ENCODE results near the gene VPS35L. TPM values are rescaled to one million over a fixed set of nuclear protein-coding genes. Genes with fewer than 3 reads are reported as not detected.
"Not testable (repeated sequence)": the region's sequence is repeated elsewhere in the genome, so short reads cannot be mapped to it uniquely, and the experiment has no call there.

Gene VPS35L
- total RNA-seq, 1 donor from 2014 or later, result 61.4 TPM

GRCh38 chr16:19677402-19677801 is 121.9 kb downstream of the VPS35L start:
- intact Hi-C loops (cut with DNase I), result no loop called here
- ATAC-seq, result no peak
- DNase-seq (ENCODE audit: low spot score), result no peak

GRCh38 chr16:19678804-19679203 is 123.3 kb downstream of the VPS35L start:
- intact Hi-C loops (cut with DNase I), result no loop called here

DNA sequence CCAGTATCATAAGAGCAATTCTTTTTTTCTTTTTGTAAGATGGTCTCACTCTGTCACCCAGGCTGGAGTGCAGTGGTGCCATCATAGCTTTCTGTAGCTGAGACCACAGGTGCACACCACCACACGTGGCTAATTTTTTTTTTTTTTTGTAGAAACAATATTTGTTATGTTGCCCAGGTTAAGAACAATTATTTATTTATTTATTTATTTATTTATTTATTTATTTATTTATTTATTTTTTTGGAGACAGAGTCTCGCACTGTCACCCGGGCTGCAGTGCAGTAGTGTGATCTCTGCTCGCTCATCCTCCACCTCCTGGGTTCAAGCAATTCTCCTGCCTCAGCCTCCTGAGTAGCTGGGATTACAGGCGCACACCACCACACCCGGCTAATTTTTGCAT is 123.8 kb downstream of the VPS35L start:
- intact Hi-C loops (cut with DNase I); DNase-seq (ENCODE audit: low spot score); ATAC-seq: not testable (repeated sequence)

More at GRCh38 chr16:19678804-19679203, 123.3 kb downstream of the VPS35L start:
- no peak for DNase-seq (ENCODE audit: low spot score)
- ATAC-seq, result no peak

DNA sequence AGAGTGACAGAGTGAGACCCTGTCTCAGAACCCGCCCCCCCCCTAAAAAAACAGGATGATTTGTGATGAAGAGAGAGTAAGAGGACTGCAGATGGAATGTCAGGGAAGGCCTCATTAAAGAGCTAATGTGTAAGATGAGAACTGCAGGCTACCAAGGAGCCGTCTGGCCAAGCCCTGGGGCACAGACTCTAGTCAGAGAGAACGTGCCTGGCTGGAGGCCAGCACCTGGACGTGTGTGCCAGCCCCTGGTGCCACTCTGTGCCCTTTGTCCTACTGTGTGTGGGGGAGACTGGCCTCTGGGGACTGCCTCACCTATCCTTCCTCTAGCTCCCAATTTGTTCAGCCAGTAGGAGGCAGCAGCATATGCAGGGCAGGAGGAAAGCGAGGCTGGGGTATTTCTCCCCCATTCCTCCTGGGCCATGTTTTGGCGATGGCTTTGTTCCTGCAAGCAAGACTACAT is 125.4 kb downstream of the VPS35L start:
- ATAC-seq (no peak), DNase-seq (ENCODE audit: low spot score) (no peak)
- intact Hi-C loops (cut with DNase I), result no loop called here

DNA sequence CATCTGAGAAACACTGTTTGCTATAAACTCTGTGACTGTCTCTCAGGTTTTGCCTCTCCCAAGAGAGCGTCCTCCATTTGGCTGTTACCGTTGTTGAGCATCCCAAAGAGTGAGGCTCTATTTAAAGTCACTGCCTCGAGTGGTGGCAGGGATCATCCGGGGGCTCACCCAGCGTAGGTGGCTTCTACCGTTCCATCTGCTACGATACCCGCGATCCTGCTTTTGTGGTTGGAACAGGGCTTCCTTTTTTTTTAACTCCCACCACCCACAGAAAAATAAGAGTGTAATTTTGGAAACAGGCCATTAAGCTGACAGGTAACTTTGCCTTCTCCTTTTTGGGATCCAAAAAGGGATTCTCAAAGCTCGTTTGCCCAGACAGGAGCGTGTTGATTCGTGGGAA is 126.1 kb downstream of the VPS35L start:
- intact Hi-C loops (cut with DNase I), result no loop called here
- ATAC-seq (no peak), DNase-seq (ENCODE audit: low spot score) (no peak)

DNA sequence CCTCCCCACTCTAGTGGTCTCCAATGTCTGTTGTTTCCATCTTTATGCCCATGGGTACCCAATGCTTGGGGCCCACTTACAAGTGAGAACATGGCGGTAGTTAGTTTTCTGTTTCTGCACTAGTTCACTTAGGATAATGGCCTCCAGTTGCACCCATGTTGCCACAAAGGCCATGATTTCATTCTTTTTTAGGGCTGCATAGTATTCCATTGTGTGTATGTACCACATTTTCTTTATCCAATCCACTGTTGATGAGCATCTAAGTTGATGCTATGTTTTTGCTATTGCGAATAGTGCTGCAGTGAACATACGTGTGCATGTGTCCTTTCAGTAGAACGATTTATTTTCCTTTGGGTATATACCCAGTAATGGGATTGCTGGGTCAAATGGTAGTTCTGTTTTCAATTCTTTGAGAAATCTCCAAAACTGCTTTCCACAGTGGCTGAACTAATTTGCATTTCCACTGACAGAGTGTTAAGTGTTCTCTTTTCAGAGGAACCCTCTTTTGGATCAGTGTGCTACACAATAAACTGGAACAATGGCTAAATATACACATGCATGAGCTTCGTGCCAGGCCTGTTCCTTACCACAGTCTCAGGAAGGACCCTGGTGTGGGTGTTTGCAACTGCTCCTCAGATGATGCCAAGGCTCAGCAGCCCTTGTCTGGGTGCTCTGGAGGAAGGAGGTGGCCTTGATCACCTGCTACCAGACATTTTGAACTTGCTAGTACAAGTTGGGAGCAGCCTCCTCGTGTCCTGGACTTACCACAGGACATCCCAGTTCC is 128.1 kb downstream of the VPS35L start:
- intact Hi-C loops (cut with DNase I), result no loop called here
- no peak for ATAC-seq
- no peak for DNase-seq (ENCODE audit: low spot score)

GRCh38 chr16:19685176-19685575 is 129.7 kb downstream of the VPS35L start:
- intact Hi-C loops (cut with DNase I), result no loop called here
- DNase-seq (ENCODE audit: low spot score), result no peak
- no peak for ATAC-seq

- ATAC-seq (no peak), DNase-seq (ENCODE audit: low spot score) (no peak)
- intact Hi-C loops (cut with DNase I), result no loop called here
Observed at GRCh38 chr16:19687279-19687678, 131.8 kb downstream of the VPS35L start.

GRCh38 chr16:19688396-19689024 is 133.0 kb downstream of the VPS35L start:
- DNase-seq (ENCODE audit: low spot score) (no peak), ATAC-seq (peak; percentile 78)
- intact Hi-C loops (cut with DNase I), result no loop called here

DNA sequence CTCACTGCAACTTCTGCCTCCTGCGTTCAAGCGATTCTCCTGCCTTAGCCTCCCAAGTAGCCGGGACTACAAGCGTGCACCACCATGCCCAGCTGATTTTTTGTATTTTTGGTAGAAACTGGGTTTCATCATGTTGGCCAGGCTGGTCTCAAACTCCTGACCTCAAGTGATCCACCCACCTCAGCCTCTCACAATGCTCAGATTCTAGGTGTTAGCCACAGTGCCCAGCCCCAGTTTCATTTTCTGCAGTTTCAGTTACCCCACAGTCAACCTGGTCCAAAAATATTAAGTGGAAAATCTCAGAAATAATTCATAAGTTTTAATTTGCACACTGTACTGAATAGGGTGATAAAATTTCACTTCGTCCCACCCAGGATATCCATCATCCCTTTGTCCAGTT is 133.8 kb downstream of the VPS35L start:
- ATAC-seq (no peak), DNase-seq (ENCODE audit: low spot score) (no peak)
- intact Hi-C loops (cut with DNase I), result no loop called here

GRCh38 chr16:19690196-19690595 is 134.7 kb downstream of the VPS35L start:
- ATAC-seq, result peak; percentile 53
- no peak for DNase-seq (ENCODE audit: low spot score)
- intact Hi-C loops (cut with DNase I), result no loop called here

DNA sequence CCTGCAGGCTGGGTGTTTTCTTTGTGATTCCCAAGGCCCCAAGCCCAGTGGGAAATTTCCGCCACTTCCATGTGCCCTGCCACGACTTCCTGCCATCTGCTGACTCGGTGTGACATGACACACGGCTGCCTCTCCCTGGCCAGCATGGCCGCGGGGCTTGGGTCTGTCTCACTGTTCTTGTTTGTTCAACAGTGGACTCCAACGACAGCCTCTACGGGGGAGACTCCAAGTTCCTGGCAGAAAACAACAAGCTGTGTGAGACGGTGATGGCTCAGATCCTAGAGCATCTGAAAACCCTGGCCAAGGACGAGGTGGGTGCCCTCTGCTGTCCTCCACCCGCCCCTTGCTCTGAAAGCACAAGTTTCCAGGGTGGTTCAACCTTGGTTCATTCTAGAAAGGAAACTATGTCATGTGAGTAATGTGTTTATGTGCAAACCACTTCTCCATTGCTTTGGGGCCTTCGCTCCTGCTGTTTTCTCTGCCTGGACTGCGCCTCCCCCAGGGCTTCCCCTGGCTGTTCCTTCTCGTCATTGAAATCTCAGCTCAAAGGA is 135.7 kb downstream of the VPS35L start:
- peak; percentile 66 for ATAC-seq
- intact Hi-C loops (cut with DNase I), result no loop called here
- DNase-seq (ENCODE audit: low spot score), result no peak

DNA sequence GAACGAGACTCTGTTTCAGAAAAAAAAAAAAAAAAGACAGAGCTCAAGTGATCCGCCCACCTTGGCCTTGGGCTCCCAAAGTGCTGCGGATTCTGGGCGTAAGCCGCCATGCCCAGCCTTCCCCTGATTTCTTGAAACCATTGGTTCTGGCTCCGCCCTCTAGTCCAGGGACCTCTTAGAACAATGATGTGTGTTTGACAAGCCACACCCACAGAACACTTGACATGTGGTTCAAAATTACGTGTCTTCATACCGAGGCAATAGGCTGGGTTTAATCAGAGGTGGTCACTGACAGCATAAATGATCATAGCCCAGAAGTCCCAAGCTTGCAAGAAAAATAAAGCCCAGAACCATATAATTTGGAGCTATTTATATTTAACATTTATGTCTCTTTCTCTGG is 139.5 kb downstream of the VPS35L start:
- ATAC-seq, result no peak
- intact Hi-C loops (cut with DNase I), result no loop called here
- DNase-seq (ENCODE audit: low spot score), result no peak

GRCh38 chr16:19696328-19696727 is 140.8 kb downstream of the VPS35L start:
- DNase-seq (ENCODE audit: low spot score), result peak; percentile 89
- ATAC-seq, result peak; percentile 74
- intact Hi-C loops (cut with DNase I), result no loop called here

- intact Hi-C loops (cut with DNase I), result no loop called here
- ATAC-seq (no peak), DNase-seq (ENCODE audit: low spot score) (no peak)
Observed at GRCh38 chr16:19696961-19697360, 141.5 kb downstream of the VPS35L start.

GRCh38 chr16:19697756-19698318 is 142.3 kb downstream of the VPS35L start:
- no peak for ATAC-seq
- intact Hi-C loops (cut with DNase I), result no loop called here
- no peak for DNase-seq (ENCODE audit: low spot score)

GRCh38 chr16:19698480-19699465 is 143.3 kb downstream of the VPS35L start:
- peak; percentile 74 for ATAC-seq
- DNase-seq (ENCODE audit: low spot score), result no peak
- intact Hi-C loops (cut with DNase I), result no loop called here

GRCh38 chr16:19699472-19699871 is 144.0 kb downstream of the VPS35L start:
- ATAC-seq (no peak), DNase-seq (ENCODE audit: low spot score) (no peak)
- intact Hi-C loops (cut with DNase I), result no loop called here

DNA sequence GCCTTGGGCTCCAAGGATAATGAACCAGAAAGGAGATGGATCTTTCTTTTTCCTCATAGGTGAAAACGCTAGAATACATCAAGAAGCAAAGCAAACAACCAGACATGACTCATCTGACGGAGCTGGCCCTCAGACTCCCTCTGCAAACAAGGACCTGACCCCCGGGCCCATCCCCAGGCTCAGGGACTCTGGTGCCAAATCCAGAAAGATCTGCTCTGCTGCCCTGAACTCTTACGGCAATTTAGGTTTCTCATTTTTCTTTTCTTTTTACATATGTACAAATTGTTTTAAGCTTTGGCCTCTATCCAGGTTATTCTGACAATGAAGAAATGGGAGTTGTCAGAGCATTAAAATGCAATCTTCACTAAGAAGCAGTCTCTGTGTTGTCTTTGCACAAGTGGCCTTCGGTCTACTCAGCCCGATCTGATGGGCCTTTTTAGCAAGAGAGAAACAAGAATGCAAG is 144.8 kb downstream of the VPS35L start:
- intact Hi-C loops (cut with DNase I), result no loop called here
- ATAC-seq (no peak), DNase-seq (ENCODE audit: low spot score) (no peak)
